Ishikawa (cell line): Measurements from ENCODE around the gene MSMB.

Source experiments
- CEBPB ChIP-seq: IDR thresholded peaks from 2 replicates; pipeline ENCODE4 v1.6.1; 2012
- CREB1 ChIP-seq: IDR thresholded peaks from 2 replicates; pipeline ENCODE4 v1.6.1; 2012; ENCODE audit warnings: low read depth
- EGR1 ChIP-seq: IDR thresholded peaks from 2 replicates; pipeline ENCODE4 v1.6.1; 2012
- EP300 ChIP-seq: IDR thresholded peaks from 2 replicates; pipeline ENCODE4 v1.6.1; 2012; ENCODE audit warnings: borderline replicate concordance
- FOXM1 ChIP-seq: IDR thresholded peaks from 2 replicates; pipeline ENCODE4 v1.6.1; 2012; ENCODE audit warnings: low read depth, borderline replicate concordance
- MAX ChIP-seq: IDR thresholded peaks from 2 replicates; pipeline ENCODE4 v1.6.1; 2012
- NFIC ChIP-seq: IDR thresholded peaks from 2 replicates; pipeline ENCODE4 v1.6.1; 2012
- RAD21 ChIP-seq: IDR thresholded peaks from 2 replicates; pipeline ENCODE4 v1.6.1; 2012; ENCODE audit warnings: low read depth
- REST ChIP-seq: IDR thresholded peaks from 2 replicates; pipeline ENCODE4 v1.6.1; 2012; ENCODE audit warnings: low read depth, mild to moderate bottlenecking
- TAF1 ChIP-seq: IDR thresholded peaks from 2 replicates; pipeline ENCODE4 v1.6.1; 2012; ENCODE audit warnings: low read depth, mild to moderate bottlenecking
- TCF12 ChIP-seq: IDR thresholded peaks from 2 replicates; pipeline ENCODE4 v1.6.1; 2012; ENCODE audit warnings: low read depth
- TEAD4 ChIP-seq: IDR thresholded peaks from 2 replicates; pipeline ENCODE4 v1.6.1; 2012
- USF1 ChIP-seq: IDR thresholded peaks from 2 replicates; pipeline ENCODE4 v1.6.1; 2012
- YY1 ChIP-seq: IDR thresholded peaks from 2 replicates; pipeline ENCODE4 v1.6.1; 2012; ENCODE audit warnings: low read depth
- ZBTB7A ChIP-seq: IDR thresholded peaks from 2 replicates; pipeline ENCODE4 v1.6.1; 2012; ENCODE audit warnings: low read depth

Gene MSMB

GRCh38 chr10:46068117-46068516 lies 22.0 kb upstream of the MSMB start:
- TF ChIP-seq TEAD4 (no peak), EGR1 (no peak), FOXM1 (no peak), EP300 (no peak), CREB1 (no peak), RAD21 (no peak), ZBTB7A (no peak), TCF12 (no peak), YY1 (no peak), CEBPB (no peak), TAF1 (no peak), NFIC (no peak), REST (no peak)

- TF ChIP-seq TEAD4 = no peak
Observed at GRCh38 chr10:46064269-46064817, 18.3 kb upstream of the MSMB start.

- no peak for TF ChIP-seq EP300
- no peak for TF ChIP-seq MAX
- TF ChIP-seq NFIC = no peak
- TF ChIP-seq CREB1 = no peak
- TF ChIP-seq TCF12 = no peak
- TF ChIP-seq REST = no peak
- TF ChIP-seq RAD21 = no peak
- no peak for TF ChIP-seq ZBTB7A
- TF ChIP-seq TAF1 = no peak
- TF ChIP-seq YY1 = no peak
- no peak for TF ChIP-seq TEAD4
- no peak for TF ChIP-seq EGR1
- no peak for TF ChIP-seq CEBPB
- no peak for TF ChIP-seq USF1
Observed at GRCh38 chr10:46062723-46063428, 16.8 kb upstream of the MSMB start.

- TF ChIP-seq USF1 (no peak), TCF12 (no peak), ZBTB7A (no peak), CEBPB (no peak)
Observed at GRCh38 chr10:46060706-46061105, 14.6 kb upstream of the MSMB start.

GRCh38 chr10:46057038-46057437 lies 11.0 kb upstream of the MSMB start:
- TF ChIP-seq EP300 = no peak
- no peak for TF ChIP-seq EGR1
- TF ChIP-seq REST = no peak
- TF ChIP-seq USF1 = no peak
- TF ChIP-seq FOXM1 = no peak
- no peak for TF ChIP-seq TCF12
- no peak for TF ChIP-seq CREB1
- TF ChIP-seq TEAD4 = no peak
- TF ChIP-seq CEBPB = no peak
- no peak for TF ChIP-seq TAF1
- no peak for TF ChIP-seq ZBTB7A
- TF ChIP-seq NFIC = no peak
- no peak for TF ChIP-seq RAD21
- no peak for TF ChIP-seq YY1
- no peak for TF ChIP-seq MAX
